Measurements from ENCODE around the gene HOXA9.

Gene HOXA9

GRCh38 chr7:27201580-27202017 lies 36.3 kb upstream of the HOXA9 start:
- Histone ChIP-seq H3K4me1 (peaks cover 28% of the 10 kb centered on the region), H3K9me3 (peaks cover 6% of the 10 kb centered on the region; the same call in 1 of the 2 replicates), H3K27me3 (peaks cover 100% of the 10 kb centered on the region), H3K4me2 (peak overlapping the region; percentile 93; the same call in 1 of the 2 replicates), H3K9ac (no peak overlapping the region), H3K36me3 (no peaks in the 10 kb centered on the region), H3K27ac (no peak overlapping the region), H4K20me1 (peaks cover 97% of the 10 kb centered on the region), H3K4me3 (no peak overlapping the region)
- TF ChIP-seq Cebpa-rat (IDR thresholded peaks at IDR 0.05) = no peak

GRCh38 chr7:27200761-27201579 lies 35.6 kb upstream of the HOXA9 start:
- Histone ChIP-seq H3K9ac (no peak overlapping the region), H3K4me2 (peak overlapping the region; percentile 93), H3K27me3 (peaks cover 100% of the 10 kb centered on the region), H4K20me1 (peaks cover 97% of the 10 kb centered on the region), H3K27ac (no peak overlapping the region), H3K4me3 (peak overlapping the region; percentile 67; the same call in 1 of the 2 replicates), H3K36me3 (no peaks in the 10 kb centered on the region), H3K4me1 (peaks cover 28% of the 10 kb centered on the region), H3K9me3 (peaks cover 6% of the 10 kb centered on the region; the same call in 1 of the 2 replicates)
- TF ChIP-seq Cebpa-rat (IDR thresholded peaks at IDR 0.05) = no peak

GRCh38 chr7:27199849-27200760 lies 34.8 kb upstream of the HOXA9 start, which contains the start of gene HOXA13:
Gene HOXA13 (minus strand): TSS chr7:27200091. CDS start chr7:27200077, 14 bp downstream.
- Histone ChIP-seq H3K27me3 (peaks cover 100% of the 10 kb centered on the region), H3K27ac (no peak within 1 kb of the TSS), H3K9ac (no peak within 1 kb of the TSS)

GRCh38 chr7:27198871-27199801 lies 33.8 kb upstream of the HOXA9 start:
- Histone ChIP-seq H3K27ac (no peak overlapping the region), H3K4me1 (peaks cover 28% of the 10 kb centered on the region), H3K36me3 (no peaks in the 10 kb centered on the region), H3K9ac (no peak overlapping the region), H3K27me3 (peaks cover 100% of the 10 kb centered on the region), H3K4me2 (peak overlapping the region; percentile 93), H4K20me1 (peaks cover 97% of the 10 kb centered on the region), H3K9me3 (no peaks in the 10 kb centered on the region), H3K4me3 (peak overlapping the region; percentile 67)
- TF ChIP-seq Cebpa-rat (IDR thresholded peaks at IDR 0.05) = no peak

More at GRCh38 chr7:27199849-27200760, 34.8 kb upstream of the HOXA9 start, which contains the start of gene HOXA13:
- H3K4me3 ChIP-seq = peak within 1 kb of the TSS; percentile 67
- H3K4me2 ChIP-seq = peak within 1 kb of the TSS; percentile 93
- no peaks in the 10 kb centered on the region for H3K36me3 ChIP-seq
- peaks cover under 1% of the 10 kb centered on the region; the same call in 1 of the 2 replicates for H3K9me3 ChIP-seq
- peaks cover 97% of the 10 kb centered on the region for H4K20me1 ChIP-seq
- H3K4me1 ChIP-seq = peaks cover 28% of the 10 kb centered on the region
- TF ChIP-seq Cebpa-rat (IDR thresholded peaks at IDR 0.05) = no peak

GRCh38 chr7:27198138-27198841 lies 33.0 kb upstream of the HOXA9 start:
- Histone ChIP-seq H3K4me1 (peaks cover 28% of the 10 kb centered on the region), H3K27me3 (peaks cover 100% of the 10 kb centered on the region), H3K4me3 (no peak overlapping the region), H3K36me3 (no peaks in the 10 kb centered on the region), H3K27ac (no peak overlapping the region), H3K9me3 (no peaks in the 10 kb centered on the region), H3K4me2 (no peak overlapping the region), H4K20me1 (peaks cover 97% of the 10 kb centered on the region), H3K9ac (no peak overlapping the region)
- TF ChIP-seq Cebpa-rat (IDR thresholded peaks at IDR 0.05) = no peak

GRCh38 chr7:27197137-27198042 lies 32.1 kb upstream of the HOXA9 start:
- H3K36me3 ChIP-seq = no peaks in the 10 kb centered on the region
- H3K9ac ChIP-seq = no peak overlapping the region
- no peak for TF ChIP-seq Cebpa-rat (IDR thresholded peaks at IDR 0.05)
- peaks cover 97% of the 10 kb centered on the region for H4K20me1 ChIP-seq
- H3K4me1 ChIP-seq = peaks cover 28% of the 10 kb centered on the region
- no peaks in the 10 kb centered on the region for H3K9me3 ChIP-seq
- peaks cover 100% of the 10 kb centered on the region for H3K27me3 ChIP-seq
- no peak overlapping the region for H3K4me2 ChIP-seq
- H3K4me3 ChIP-seq = no peak overlapping the region
- no peak overlapping the region for H3K27ac ChIP-seq

GRCh38 chr7:27196287-27196767 lies 31.0 kb upstream of the HOXA9 start:
- peaks cover 97% of the 10 kb centered on the region for H4K20me1 ChIP-seq
- no peak overlapping the region for H3K4me2 ChIP-seq
- peaks cover 25% of the 10 kb centered on the region for H3K4me1 ChIP-seq
- H3K9me3 ChIP-seq = no peaks in the 10 kb centered on the region; the same call in 1 of the 2 replicates
- no peak overlapping the region for H3K27ac ChIP-seq
- H3K27me3 ChIP-seq = peaks cover 100% of the 10 kb centered on the region
- H3K9ac ChIP-seq = no peak overlapping the region
- no peak for TF ChIP-seq Cebpa-rat (IDR thresholded peaks at IDR 0.05)
- H3K36me3 ChIP-seq = no peaks in the 10 kb centered on the region
- no peak overlapping the region for H3K4me3 ChIP-seq
